ENCODE data around the gene SHF. TPM values are rescaled to one million over a fixed set of nuclear protein-coding genes. Genes with fewer than 3 reads are reported as not detected.

SHF gene
- total RNA-seq, 2 donors from 2014 or later: 2.7 to 111 TPM

GRCh38 chr15:45205192-45205591 is 17.4 kb upstream of the SHF start:
- peak; percentile 62 for ATAC-seq (replicated peaks)
- Mint-ChIP-seq H3K27me3 (peaks cover 8% of the 10 kb centered on the region), H3K27ac (peak overlapping the region; percentile 2)

GRCh38 chr15:45203182-45203581 is 15.4 kb upstream of the SHF start:
- Mint-ChIP-seq H3K9me3 (no peaks in the 10 kb centered on the region), H3K4me3 (no peak overlapping the region), H3K36me3 (ENCODE audit: low read depth) (no peaks in the 10 kb centered on the region), H3K27ac (no peak overlapping the region), H3K4me1 (peaks cover 8% of the 10 kb centered on the region), H3K27me3 (peaks cover 7% of the 10 kb centered on the region)
- no peak for ATAC-seq (replicated peaks)

More at GRCh38 chr15:45205192-45205591, 17.4 kb upstream of the SHF start:
- Mint-ChIP-seq H3K4me1 (no peaks in the 10 kb centered on the region), H3K4me3 (no peak overlapping the region), H3K9me3 (no peaks in the 10 kb centered on the region), H3K36me3 (ENCODE audit: low read depth) (no peaks in the 10 kb centered on the region)

- Mint-ChIP-seq H3K27ac (no peak overlapping the region), H3K36me3 (ENCODE audit: low read depth) (peaks cover 6% of the 10 kb centered on the region), H3K4me1 (peaks cover 9% of the 10 kb centered on the region), H3K27me3 (peaks cover 4% of the 10 kb centered on the region), H3K9me3 (no peaks in the 10 kb centered on the region), H3K4me3 (no peak overlapping the region)
- no peak for ATAC-seq (replicated peaks)
These were observed 14.1 kb upstream of the SHF start for GRCh38 chr15:45201869-45202268.

- H3K9me3 Mint-ChIP-seq: no peaks in the 10 kb centered on the region
- H3K27me3 Mint-ChIP-seq: peaks cover under 1% of the 10 kb centered on the region
- H3K4me3 Mint-ChIP-seq: no peak overlapping the region
- H3K27ac Mint-ChIP-seq: no peak overlapping the region
- peaks cover 6% of the 10 kb centered on the region for H3K36me3 Mint-ChIP-seq (ENCODE audit: low read depth)
- ATAC-seq (replicated peaks): no peak
- peaks cover 9% of the 10 kb centered on the region for H3K4me1 Mint-ChIP-seq
These were observed 13.7 kb upstream of the SHF start for GRCh38 chr15:45201557-45201859.

DNA sequence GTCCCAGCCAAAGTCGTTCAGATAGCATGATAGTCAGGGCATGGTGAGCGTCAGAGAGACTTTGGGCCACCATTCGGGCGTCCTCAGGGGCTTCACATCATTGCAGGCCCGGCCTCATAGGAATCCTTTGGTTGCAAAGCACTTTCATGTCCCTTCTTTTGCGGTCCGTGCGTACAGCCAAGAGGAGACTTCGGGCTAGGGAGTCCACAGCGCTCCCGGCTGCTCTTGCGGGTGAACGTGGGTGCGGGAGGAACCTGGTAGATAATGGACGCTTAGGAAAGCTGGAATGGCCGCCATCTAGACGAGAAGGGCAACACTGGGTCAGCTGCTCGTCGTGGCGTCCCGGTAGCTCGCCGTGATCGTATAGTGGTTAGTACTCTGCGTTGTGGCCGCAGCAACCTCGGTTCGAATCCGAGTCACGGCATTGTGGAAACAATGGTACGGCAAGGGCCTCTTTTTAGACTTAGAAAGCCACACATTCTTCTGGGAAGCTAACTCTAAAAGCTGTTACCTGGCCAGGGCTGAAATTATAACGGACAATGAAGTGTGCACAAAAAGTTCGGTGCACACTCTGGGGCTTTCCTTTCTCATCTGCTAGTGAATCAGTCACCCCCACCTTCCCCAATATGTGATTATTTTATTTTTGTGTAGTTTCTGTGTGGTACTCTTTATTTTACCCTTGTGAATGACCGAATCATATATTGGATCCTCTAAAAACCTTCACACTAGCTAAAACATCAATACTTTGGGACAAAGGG is 13.2 kb upstream of the SHF start:
- H3K9me3 Mint-ChIP-seq: no peaks in the 10 kb centered on the region
- H3K4me3 Mint-ChIP-seq: no peak overlapping the region
- H3K4me1 Mint-ChIP-seq: peaks cover 9% of the 10 kb centered on the region
- peak; percentile 33 for ATAC-seq (replicated peaks)
- H3K27ac Mint-ChIP-seq: no peak overlapping the region
- H3K36me3 Mint-ChIP-seq (ENCODE audit: low read depth): peaks cover 6% of the 10 kb centered on the region
- H3K27me3 Mint-ChIP-seq: no peaks in the 10 kb centered on the region

- Mint-ChIP-seq H3K4me1 (peaks cover 9% of the 10 kb centered on the region), H3K27ac (no peak overlapping the region), H3K27me3 (no peaks in the 10 kb centered on the region), H3K36me3 (ENCODE audit: low read depth) (peaks cover 6% of the 10 kb centered on the region), H3K4me3 (no peak overlapping the region), H3K9me3 (no peaks in the 10 kb centered on the region)
- peak; percentile 65 for ATAC-seq (replicated peaks)
These were observed 12.4 kb upstream of the SHF start for GRCh38 chr15:45200001-45200798.

- H3K36me3 Mint-ChIP-seq (ENCODE audit: low read depth): peaks cover 6% of the 10 kb centered on the region
- H3K27me3 Mint-ChIP-seq: no peaks in the 10 kb centered on the region
- no peak overlapping the region for H3K27ac Mint-ChIP-seq
- no peak overlapping the region for H3K4me3 Mint-ChIP-seq
- H3K9me3 Mint-ChIP-seq: no peaks in the 10 kb centered on the region
- peaks cover 9% of the 10 kb centered on the region for H3K4me1 Mint-ChIP-seq
- peak; percentile 20 for ATAC-seq (replicated peaks)
These were observed 11.5 kb upstream of the SHF start for GRCh38 chr15:45199136-45199810.

DNA sequence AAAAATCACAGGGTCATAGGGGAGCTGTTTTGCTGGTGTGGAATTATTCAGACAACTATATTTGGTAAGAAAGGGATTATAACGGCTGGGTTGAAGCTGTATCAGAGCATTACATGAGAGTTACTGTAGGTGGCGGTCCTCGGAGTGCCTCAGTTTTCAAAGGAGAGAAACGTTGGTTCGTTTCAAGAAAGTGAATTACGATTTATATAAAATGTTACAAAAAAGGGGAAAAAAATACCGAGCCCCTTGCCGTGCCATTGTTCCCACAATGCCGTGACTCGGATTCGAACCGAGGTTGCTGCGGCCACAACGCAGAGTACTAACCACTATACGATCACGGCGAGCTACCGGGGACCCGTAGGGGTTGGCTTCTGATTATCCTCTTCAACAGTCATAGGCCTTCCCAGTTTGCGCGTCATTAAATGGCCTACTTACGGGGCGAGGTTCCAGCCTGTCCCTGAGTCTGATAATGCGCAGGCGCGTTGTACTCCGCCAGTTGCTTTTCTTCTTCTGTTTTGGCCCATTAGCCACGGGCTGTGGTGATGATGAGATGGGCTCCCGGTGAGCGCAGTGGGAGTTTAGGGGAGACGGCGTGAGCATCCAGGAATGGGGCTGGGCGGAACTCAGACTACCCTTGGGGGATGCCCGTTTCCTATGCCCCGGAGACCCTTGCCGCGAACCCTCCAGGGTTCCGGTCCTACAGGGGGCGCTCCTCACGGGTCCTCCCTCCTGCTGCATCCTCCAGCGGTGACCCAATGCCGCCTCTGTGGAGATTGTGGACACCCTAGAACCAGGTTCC is 10.8 kb upstream of the SHF start:
- H3K4me3 Mint-ChIP-seq: no peak overlapping the region

DNA sequence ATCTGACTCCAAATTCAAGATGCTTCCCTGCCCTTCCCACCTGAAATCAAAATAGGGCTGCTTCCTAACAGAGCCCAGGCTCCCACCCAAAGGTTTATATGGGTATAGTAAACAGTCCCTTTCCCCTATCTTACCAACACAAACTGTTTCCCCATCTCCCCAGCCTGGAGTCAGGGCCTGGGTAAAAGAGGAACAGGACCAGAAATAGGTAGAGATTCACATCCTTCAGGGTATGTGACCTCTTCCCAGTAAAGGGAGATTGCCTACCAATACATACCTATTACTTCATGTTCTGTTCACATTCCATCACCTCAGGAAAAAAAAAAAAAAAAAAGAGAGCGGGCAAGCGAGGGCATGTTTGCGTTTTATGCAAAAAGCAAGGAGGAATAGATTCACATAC is 9.7 kb upstream of the SHF start:
- Mint-ChIP-seq H3K36me3 (ENCODE audit: low read depth) (peaks cover 6% of the 10 kb centered on the region), H3K27ac (no peak overlapping the region), H3K27me3 (peaks cover 3% of the 10 kb centered on the region), H3K4me3 (no peak overlapping the region), H3K9me3 (no peaks in the 10 kb centered on the region), H3K4me1 (peaks cover 9% of the 10 kb centered on the region)
- ATAC-seq (replicated peaks): no peak

More for the DNA sequence above, 10.8 kb upstream of the SHF start:
- peak; percentile 72 for ATAC-seq (replicated peaks)
- Mint-ChIP-seq H3K27ac (no peak overlapping the region), H3K9me3 (no peaks in the 10 kb centered on the region), H3K27me3 (no peaks in the 10 kb centered on the region), H3K36me3 (ENCODE audit: low read depth) (peaks cover 6% of the 10 kb centered on the region), H3K4me1 (peaks cover 9% of the 10 kb centered on the region)

GRCh38 chr15:45187578-45187893 is 230 bp downstream of the SHF start:
- H3K27ac Mint-ChIP-seq: peak overlapping the region; percentile 89
- ATAC-seq (replicated peaks): no peak
- H3K4me3 Mint-ChIP-seq: peak overlapping the region; percentile 76

DNA sequence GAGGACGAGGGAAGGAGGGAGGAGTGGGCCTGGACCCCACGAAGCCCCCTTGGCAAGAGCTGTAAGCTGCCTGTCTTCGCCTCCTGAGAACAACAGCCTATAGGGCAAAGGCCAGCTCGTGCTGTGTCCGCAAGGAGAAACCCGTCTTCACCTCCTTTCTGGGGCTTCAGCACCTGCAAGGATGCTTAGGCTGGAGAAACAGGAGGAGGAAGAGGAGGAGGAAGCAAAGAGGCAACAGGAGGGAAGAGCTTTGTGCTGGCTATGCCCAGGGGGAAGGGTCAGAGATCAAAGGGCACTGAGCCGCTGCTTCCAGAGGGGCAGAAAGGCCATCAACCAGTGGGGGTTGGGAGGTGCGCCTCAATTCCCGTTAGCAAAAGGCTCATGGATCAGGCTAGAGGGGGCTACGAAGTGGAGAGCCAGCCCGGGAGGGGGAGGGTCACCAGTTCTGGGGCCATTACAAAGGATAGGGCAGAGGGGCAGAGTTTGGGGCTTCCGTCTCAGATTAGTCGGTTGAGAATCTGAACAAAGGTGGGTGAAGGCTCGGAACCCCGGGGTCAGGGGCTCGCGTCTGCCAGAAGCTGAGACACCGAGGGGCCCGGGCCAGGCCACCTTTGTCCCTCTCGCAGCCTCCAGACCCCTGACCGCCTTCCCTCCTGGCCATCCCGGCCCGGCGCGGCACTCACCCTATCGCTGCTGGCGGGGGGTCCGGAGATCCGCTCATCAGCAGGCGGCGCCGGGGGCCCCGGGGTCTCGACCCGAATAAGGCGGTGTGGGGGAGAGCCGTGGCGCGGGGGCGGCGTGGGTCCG is 792 bp downstream of the SHF start:
- Mint-ChIP-seq H3K4me3 (peak overlapping the region; percentile 89), H3K9me3 (no peaks in the 10 kb centered on the region), H3K27ac (peak overlapping the region; percentile 93), H3K36me3 (ENCODE audit: low read depth) (peaks cover 54% of the 10 kb centered on the region), H3K4me1 (peaks cover 30% of the 10 kb centered on the region), H3K27me3 (no peaks in the 10 kb centered on the region)
- ATAC-seq (replicated peaks): no peak

More at GRCh38 chr15:45187578-45187893, 230 bp downstream of the SHF start:
- Mint-ChIP-seq H3K9me3 (no peaks in the 10 kb centered on the region), H3K4me1 (peaks cover 30% of the 10 kb centered on the region), H3K36me3 (ENCODE audit: low read depth) (peaks cover 51% of the 10 kb centered on the region), H3K27me3 (no peaks in the 10 kb centered on the region)

DNA sequence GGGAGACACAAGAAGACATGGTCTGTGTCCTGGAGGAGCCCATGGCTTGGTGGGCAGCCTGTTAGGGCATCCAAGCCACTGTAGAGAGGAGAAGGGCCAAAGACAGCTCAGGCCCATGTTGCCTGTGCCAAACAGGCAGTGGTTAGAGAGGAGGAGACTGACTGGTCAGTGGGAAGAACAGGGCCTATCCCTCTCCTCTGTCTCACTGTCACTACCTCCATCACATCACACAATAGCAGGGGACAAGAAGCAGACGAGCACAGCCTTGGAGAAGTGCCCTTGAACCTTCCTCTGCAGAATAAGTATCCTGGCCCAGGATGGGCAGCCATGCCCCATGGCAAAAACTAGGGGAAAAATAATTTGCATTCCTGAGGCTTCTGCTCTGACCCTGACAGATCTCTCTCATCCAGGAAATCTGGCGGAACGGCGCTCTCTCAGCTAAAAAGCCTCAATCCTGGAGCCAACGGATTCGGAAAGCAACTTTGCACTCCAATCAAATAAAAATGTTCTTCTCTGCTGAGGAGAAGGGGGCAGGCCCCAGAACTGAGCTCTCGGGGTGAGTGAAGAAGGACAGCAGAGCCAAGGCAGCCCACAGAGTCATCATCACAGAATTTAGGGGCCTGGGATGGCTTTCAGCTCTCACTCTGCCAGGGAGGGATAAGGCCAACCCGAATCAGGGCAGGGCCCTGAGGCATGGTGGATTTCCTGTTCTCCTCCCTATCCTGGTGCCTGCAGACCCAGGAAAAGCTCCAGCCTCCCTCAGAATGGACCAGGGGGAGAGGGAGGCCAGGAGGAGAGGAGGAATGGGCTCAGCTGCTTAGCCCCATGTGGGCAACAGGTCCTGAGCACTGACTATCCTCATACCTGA is 1.6 kb downstream of the SHF start:
- ATAC-seq (replicated peaks): no peak
- Mint-ChIP-seq H3K4me1 (peaks cover 34% of the 10 kb centered on the region), H3K27ac (peak overlapping the region; percentile 93), H3K4me3 (peak overlapping the region; percentile 89), H3K36me3 (ENCODE audit: low read depth) (peaks cover 56% of the 10 kb centered on the region), H3K27me3 (no peaks in the 10 kb centered on the region), H3K9me3 (no peaks in the 10 kb centered on the region)

Measured in activated T-helper 17 cell treated with anti-CD3 and anti-CD28 coated beads, Interleukin-2, amount 50 U/mL, for 72 hours (primary cell).